PC-3 (cell line): ENCODE data around the gene TLR1. TPM values are rescaled to one million over a fixed set of nuclear protein-coding genes. Genes with fewer than 3 reads are reported as not detected.

Source experiments
- ATAC-seq: fragments of 200-7000 bp; cut with Tn5 transposase; 2 replicates; pipeline ENCODE4 v1.9.1; 2020; ENCODE audit warnings: mild to moderate bottlenecking, moderate library complexity
- BruUV-seq: library from RNA; stranded (reverse); fragments of 400-500 nt; replicated peaks from 2 replicates; lab custom pipeline; 2021; lab: Mats Ljungman, UMichigan
- CTCF ChIA-PET: fragments of 300-600 bp; sonication (Branson Sonifier 250); formaldehyde crosslinking; loops from one replicate; lab custom pipeline; 2022; ENCODE audit warnings: antibody characterized with exemption; lab: Charles Lee
- POLR2A ChIA-PET: fragments of 300-600 bp; sonication (Branson Sonifier 250); formaldehyde crosslinking; loops from one replicate; lab custom pipeline; 2022; ENCODE audit warnings: antibody characterized with exemption; ENCODE audit not compliant: unreplicated experiment; lab: Charles Lee
- DNase-seq: peaks from one replicate; pipeline ENCODE4 v3.0.0-alpha.2; 2015
- H2AFZ ChIP-seq: fragments of 300-600 bp; sonication (generic); 2 replicates; pipeline ENCODE4 v1.6.0; 2016; ENCODE audit warnings: antibody characterized with exemption, low read length
- H3F3A ChIP-seq: fragments of 300-600 bp; sonication (generic); one replicate; pipeline ENCODE4 v1.6.0; 2017; ENCODE audit warnings: antibody characterized with exemption, low read length, control low read depth, mild to moderate bottlenecking; ENCODE audit not compliant: unreplicated experiment
- H3K27ac ChIP-seq: fragments of 300-600 bp; sonication (generic); 2 replicates; pipeline ENCODE4 v1.5.1; 2016; ENCODE audit warnings: mild to moderate bottlenecking, low read length
- H3K27me3 ChIP-seq: fragments of 300-600 bp; sonication (generic); 2 replicates; pipeline ENCODE4 v1.6.1; 2016; ENCODE audit warnings: low read length, mixed read lengths
- H3K36me3 ChIP-seq: fragments of 300-600 bp; sonication (generic); 2 replicates; pipeline ENCODE4 v1.6.1; 2016; ENCODE audit warnings: low read depth, mixed run types, low read length, mixed read lengths
- H3K4me1 ChIP-seq: fragments of 300-600 bp; sonication (generic); 2 replicates; pipeline ENCODE4 v1.5.1; 2016; ENCODE audit warnings: low read length; ENCODE audit not compliant: insufficient read depth
- H3K4me2 ChIP-seq: fragments of 300-600 bp; sonication (generic); 2 replicates; pipeline ENCODE4 v1.6.0; 2016; ENCODE audit warnings: low read length
- H3K4me3 ChIP-seq: fragments of 300-600 bp; sonication (generic); 2 replicates; pipeline ENCODE4 v1.5.1; 2016; ENCODE audit warnings: mild to moderate bottlenecking, low read length, mixed read lengths
- H3K79me2 ChIP-seq: fragments of 300-600 bp; sonication (generic); 2 replicates; pipeline ENCODE4 v1.6.1; 2017; ENCODE audit warnings: low read length, mixed read lengths
- H3K9ac ChIP-seq: fragments of 300-600 bp; sonication (generic); 2 replicates; pipeline ENCODE4 v1.6.0; 2016; ENCODE audit warnings: mild to moderate bottlenecking, low read length
- H3K9me2 ChIP-seq: fragments of 300-600 bp; sonication (generic); replicated peaks from 2 replicates; pipeline ENCODE4 v1.6.1; 2016; ENCODE audit warnings: mixed run types, low read length, mixed read lengths
- H3K9me3 ChIP-seq: fragments of 300-600 bp; sonication (generic); 2 replicates; pipeline ENCODE4 v1.6.1; 2016; ENCODE audit warnings: low read length, mixed read lengths
- H4K20me1 ChIP-seq: fragments of 300-600 bp; sonication (generic); 2 replicates; pipeline ENCODE4 v1.6.1; 2016; ENCODE audit warnings: low read length, mixed read lengths
- CTCF ChIP-seq: fragments of 300-600 bp; sonication (generic); conservative IDR thresholded peaks from 2 replicates; pipeline ENCODE4 v1.5.1; 2017; ENCODE audit warnings: antibody characterized with exemption, low read depth, mild to moderate bottlenecking, low read length
- EZH2 ChIP-seq: fragments of 300-600 bp; sonication (generic); IDR thresholded peaks from one replicate; pipeline ENCODE4 v1.6.1; 2017; ENCODE audit warnings: antibody characterized with exemption, mild to moderate bottlenecking, low read length; ENCODE audit not compliant: unreplicated experiment
- EZH2phosphoT487 ChIP-seq: fragments of 300-600 bp; sonication (generic); IDR thresholded peaks from 2 replicates; pipeline ENCODE4 v1.6.1; 2018; ENCODE audit warnings: mild to moderate bottlenecking, antibody characterized with exemption, low read length, borderline replicate concordance
- intact Hi-C: fragments of 100-400 bp; cut with micrococcal nuclease; formaldehyde crosslinking; loops from 2 replicates; pipeline ENCODE4 v1.9.0; 2023
- total RNA-seq: library from RNA; depleted of rRNA; stranded (reverse); fragments of >200 nt; gene quantifications from 2 replicates; pipeline ENCODE4 v1.2.3, GENCODE V29; 2014

The TLR1 gene
- total RNA-seq, 1 experiment from 2014 or later, result 0.47 TPM

- H3K27ac ChIP-seq, result no peak overlapping the region
- no peaks in the 10 kb centered on the region for H3K9me3 ChIP-seq
- no peaks in the 10 kb centered on the region for H3K4me1 ChIP-seq
- H4K20me1 ChIP-seq, result no peaks in the 10 kb centered on the region
- TF ChIP-seq EZH2phosphoT487 (no peak), CTCF (no peak), EZH2 (no peak)
- H3F3A ChIP-seq, result no peaks in the 10 kb centered on the region
- H3K9ac ChIP-seq, result no peak overlapping the region
- H3K27me3 ChIP-seq, result no peaks in the 10 kb centered on the region
- no peak overlapping the region for H2AFZ ChIP-seq
- no peak overlapping the region for H3K4me3 ChIP-seq
- DNase-seq, result no peak
- H3K36me3 ChIP-seq, result no peaks in the 10 kb centered on the region
- intact Hi-C loops, result no loop called here
- CTCF ChIA-PET, result no interaction called here
- no peaks in the 10 kb centered on the region for H3K9me2 ChIP-seq
- BruUV-seq, result no TSS peak
- POLR2A ChIA-PET, result no interaction called here
- ATAC-seq, result peak; percentile 22; the same call in 1 of the 2 replicates
- no peak overlapping the region for H3K4me2 ChIP-seq
- H3K79me2 ChIP-seq, result no peaks in the 10 kb centered on the region
Observed at GRCh38 chr4:38752941-38753806, 51.4 kb downstream of the TLR1 start.

GRCh38 chr4:38752372-38752940 lies 52.1 kb downstream of the TLR1 start:
- Histone ChIP-seq H3K4me2 (no peak overlapping the region), H4K20me1 (no peaks in the 10 kb centered on the region), H3K79me2 (no peaks in the 10 kb centered on the region), H3K36me3 (no peaks in the 10 kb centered on the region), H3K4me3 (no peak overlapping the region), H3K9me3 (no peaks in the 10 kb centered on the region), H2AFZ (no peak overlapping the region), H3K27me3 (no peaks in the 10 kb centered on the region), H3K9ac (no peak overlapping the region), H3K27ac (no peak overlapping the region), H3K4me1 (no peaks in the 10 kb centered on the region), H3F3A (no peaks in the 10 kb centered on the region), H3K9me2 (no peaks in the 10 kb centered on the region)
- ChIA-PET CTCF (no interaction called here), POLR2A (no interaction called here)
- DNase-seq (no peak), ATAC-seq (no peak)
- TF ChIP-seq EZH2, result no peak
- no peak for TF ChIP-seq CTCF
- no peak for TF ChIP-seq EZH2phosphoT487
- no TSS peak for BruUV-seq
- intact Hi-C loops, result no loop called here
